ENCODE measurements around the gene RELT. TPM values are rescaled to one million over a fixed set of nuclear protein-coding genes. Genes with fewer than 3 reads are reported as not detected.

RELT gene
- total and polyA plus RNA-seq, 2 donors, result 2.6 to 2.7 TPM

DNA sequence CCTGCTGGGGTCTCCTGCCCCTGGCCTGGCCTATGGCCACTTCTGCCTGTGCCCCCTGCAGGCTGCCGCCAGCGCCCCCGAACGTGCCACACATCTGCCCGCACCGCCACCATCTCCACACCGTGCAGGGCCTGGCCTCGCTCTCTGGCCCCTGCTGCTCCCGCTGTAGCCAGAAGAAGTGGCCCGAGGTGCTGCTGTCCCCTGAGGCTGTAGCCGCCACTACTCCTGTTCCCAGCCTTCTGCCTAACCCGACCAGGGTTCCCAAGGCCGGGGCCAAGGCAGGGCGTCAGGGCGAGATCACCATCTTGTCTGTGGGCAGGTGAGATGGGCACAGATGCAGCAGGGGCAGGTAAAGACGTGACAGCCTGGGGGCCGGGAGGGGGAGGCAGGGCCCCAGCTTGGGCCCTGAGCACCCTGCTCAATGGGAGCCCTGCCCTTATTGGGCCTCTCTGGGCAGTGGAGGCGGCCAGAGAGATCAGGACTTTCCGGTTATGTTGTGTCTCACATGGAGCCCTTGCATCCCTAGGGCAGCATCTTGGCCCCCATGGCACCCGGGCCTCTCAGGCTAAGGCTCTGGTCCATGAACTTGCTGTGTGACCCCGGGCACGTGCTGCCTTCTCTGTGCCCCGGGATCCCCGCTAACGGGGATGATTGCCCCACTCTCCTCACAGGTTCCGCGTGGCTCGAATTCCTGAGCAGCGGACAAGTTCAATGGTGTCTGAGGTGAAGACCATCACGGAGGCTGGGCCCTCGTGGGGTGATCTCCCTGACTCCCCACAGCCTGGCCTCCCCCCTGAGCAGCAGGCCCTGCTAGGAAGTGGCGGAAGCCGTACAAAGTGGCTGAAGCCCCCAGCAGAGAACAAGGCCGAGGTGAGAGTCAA is 18.5 kb downstream of the RELT start:
- Histone ChIP-seq H3K36me3 (ENCODE audit: insufficient read depth) (no peaks in the 10 kb centered on the region), H3K4me3 (ENCODE audit: low read depth, low read length) (no peak overlapping the region), H3K27ac (ENCODE audit: low read depth) (no peak overlapping the region), H3K4me1 (ENCODE audit: insufficient read depth) (no peaks in the 10 kb centered on the region)
- WGBS, result 92% methylated on average over 34 of the region's 34 CpGs
- no peak for DNase-seq (ENCODE audit: extremely low spot score)

DNA sequence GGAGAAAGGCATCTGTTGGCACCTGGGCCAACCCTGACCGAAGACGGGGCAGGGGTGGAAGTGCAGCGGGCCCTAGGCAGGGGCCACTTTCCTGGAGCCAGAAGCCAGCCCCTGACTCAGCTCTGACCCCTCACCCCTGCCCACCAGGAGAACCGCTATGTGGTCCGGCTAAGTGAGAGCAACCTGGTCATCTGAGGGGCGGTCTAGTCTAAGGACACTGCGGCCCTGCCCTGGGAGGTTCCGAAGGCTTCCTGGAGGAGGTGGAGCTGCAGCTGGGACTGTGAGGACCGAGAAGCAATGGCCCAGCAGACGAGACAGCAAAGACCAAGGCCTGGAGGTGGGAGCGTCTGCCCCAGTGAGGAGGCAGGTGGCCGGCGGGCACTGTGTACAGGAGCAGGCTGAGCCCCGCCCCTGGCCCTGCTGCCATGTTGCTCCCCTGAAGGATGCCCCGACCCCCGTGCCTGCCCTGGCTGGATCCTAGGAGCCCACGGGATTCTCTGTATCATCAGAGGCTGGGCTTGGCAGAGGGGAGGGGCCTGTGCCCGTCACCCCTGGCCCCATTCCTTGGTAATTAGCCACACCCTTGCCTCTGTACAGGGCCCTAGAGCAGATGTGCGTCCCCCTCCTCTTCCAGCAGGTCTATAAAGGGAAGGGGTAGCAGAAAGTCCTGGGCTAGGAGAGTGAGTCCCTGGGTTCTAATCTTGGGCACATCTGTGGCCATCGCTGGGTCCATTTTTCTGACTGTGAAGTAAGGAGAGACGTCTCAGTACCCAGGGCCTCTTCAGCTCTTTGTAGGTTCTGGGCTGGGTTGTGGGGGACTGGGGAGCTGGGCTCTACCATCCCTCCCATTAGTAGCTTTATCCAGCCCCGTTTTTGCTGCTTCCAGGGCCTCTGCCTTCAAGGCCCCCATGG is 19.4 kb downstream of the RELT start:
- no peak for DNase-seq (ENCODE audit: extremely low spot score)
- Histone ChIP-seq H3K36me3 (ENCODE audit: insufficient read depth) (no peaks in the 10 kb centered on the region), H3K4me1 (ENCODE audit: insufficient read depth) (no peaks in the 10 kb centered on the region), H3K4me3 (ENCODE audit: low read depth, low read length) (no peak overlapping the region), H3K27ac (ENCODE audit: low read depth) (no peak overlapping the region)
- 86% methylated on average over 22 of the region's 22 CpGs for WGBS

DNA sequence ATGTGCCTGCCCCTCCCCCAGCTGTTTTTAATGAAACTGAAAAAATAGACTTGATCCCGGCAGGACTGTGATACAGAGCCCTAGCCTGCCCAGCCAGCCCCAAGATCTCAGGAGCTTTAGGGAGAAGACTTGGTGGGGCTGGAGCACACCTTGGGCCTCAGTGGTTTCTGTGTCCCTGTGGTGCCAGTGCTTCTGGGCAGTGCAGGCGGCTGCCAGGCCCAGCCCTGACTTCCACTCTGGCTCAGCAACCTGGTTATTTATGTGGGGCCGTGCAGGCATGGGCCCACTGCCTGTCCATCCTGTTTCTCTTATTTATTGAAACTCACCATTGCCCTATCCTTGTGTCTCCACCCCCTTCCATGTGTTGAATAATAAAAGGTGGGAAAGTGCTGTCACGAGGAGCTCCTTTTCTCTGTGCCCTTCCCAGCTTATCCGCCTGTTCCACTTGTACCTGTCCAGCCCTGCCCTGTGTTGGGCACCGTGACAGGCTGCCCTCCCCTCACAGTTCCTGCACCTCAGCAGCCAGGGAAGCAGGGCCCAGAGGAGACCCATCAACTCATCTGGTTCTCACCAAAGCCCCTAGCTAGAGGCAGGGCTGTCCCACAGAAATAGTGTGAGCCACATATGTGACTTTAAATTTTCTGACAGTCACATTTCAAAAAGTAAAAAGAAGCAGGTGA is 20.2 kb downstream of the RELT start:
- no peaks in the 10 kb centered on the region for H3K4me1 ChIP-seq (ENCODE audit: insufficient read depth)
- DNase-seq (ENCODE audit: extremely low spot score), result no peak
- H3K27ac ChIP-seq (ENCODE audit: low read depth), result no peak overlapping the region
- H3K36me3 ChIP-seq (ENCODE audit: insufficient read depth), result no peaks in the 10 kb centered on the region
- 77% methylated on average over 6 of the region's 6 CpGs for WGBS
- no peak overlapping the region for H3K4me3 ChIP-seq (ENCODE audit: low read depth, low read length)

DNA sequence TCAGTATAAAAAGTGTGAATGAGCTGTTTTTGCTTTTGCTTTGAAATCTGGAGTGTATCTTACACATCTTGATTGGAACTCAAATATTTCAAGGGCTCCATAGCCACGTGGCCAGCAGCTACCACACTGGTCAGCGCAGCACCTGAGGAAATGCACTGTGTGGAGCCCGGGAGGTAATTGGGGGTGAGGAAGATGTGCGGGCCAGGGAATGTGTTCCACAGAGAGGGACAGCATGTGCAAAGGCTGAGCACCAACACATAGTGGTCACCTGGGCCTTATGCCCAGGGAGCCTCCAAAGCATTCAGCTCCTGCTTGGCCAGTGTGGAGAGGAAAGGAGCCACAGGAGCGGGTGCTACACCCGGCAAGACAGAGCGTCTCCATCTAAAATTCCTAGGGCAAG is 20.8 kb downstream of the RELT start:
- 70% methylated on average over 7 of the region's 7 CpGs for WGBS
- Histone ChIP-seq H3K4me1 (ENCODE audit: insufficient read depth) (no peaks in the 10 kb centered on the region), H3K4me3 (ENCODE audit: low read depth, low read length) (no peak overlapping the region), H3K36me3 (ENCODE audit: insufficient read depth) (no peaks in the 10 kb centered on the region), H3K27ac (ENCODE audit: low read depth) (no peak overlapping the region)
- DNase-seq (ENCODE audit: extremely low spot score), result no peak

DNA sequence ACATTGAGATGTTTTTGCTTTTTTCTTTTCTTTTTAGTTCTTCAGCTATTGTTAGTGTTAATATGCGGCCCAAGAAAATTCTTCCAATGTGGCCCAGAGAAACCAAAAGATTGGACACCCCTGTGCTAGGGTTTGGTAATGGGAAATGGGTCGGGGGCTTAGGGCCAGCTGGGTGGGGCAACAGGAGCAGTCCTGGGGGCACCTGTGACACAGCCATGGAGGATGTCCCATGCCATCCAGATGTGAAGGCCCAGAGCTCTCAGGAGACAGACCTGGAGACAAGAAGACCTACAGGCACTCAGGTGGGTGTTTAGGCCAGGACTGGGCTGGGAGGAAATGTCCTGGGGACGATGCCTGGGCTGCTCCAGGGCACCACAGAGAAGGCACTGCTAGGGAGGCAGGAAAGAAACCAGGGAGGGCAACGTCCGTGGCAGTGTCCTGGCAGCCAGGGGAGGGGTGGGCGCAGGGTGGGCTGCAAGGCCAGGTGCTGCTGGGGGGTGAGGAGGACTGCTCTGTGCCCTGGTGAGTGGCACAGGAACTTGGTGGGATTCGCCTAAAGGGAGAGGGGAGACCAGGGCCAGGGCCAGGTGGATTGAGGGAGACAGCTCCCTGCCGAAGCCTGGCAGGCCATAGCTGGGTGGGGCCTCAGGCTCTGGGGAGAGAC is 21.4 kb downstream of the RELT start:
- no peak overlapping the region for H3K27ac ChIP-seq (ENCODE audit: low read depth)
- no peaks in the 10 kb centered on the region for H3K4me1 ChIP-seq (ENCODE audit: insufficient read depth)
- 84% methylated on average over 8 of the region's 8 CpGs for WGBS
- H3K36me3 ChIP-seq (ENCODE audit: insufficient read depth), result no peaks in the 10 kb centered on the region
- no peak overlapping the region for H3K4me3 ChIP-seq (ENCODE audit: low read depth, low read length)
- no peak for DNase-seq (ENCODE audit: extremely low spot score)

DNA sequence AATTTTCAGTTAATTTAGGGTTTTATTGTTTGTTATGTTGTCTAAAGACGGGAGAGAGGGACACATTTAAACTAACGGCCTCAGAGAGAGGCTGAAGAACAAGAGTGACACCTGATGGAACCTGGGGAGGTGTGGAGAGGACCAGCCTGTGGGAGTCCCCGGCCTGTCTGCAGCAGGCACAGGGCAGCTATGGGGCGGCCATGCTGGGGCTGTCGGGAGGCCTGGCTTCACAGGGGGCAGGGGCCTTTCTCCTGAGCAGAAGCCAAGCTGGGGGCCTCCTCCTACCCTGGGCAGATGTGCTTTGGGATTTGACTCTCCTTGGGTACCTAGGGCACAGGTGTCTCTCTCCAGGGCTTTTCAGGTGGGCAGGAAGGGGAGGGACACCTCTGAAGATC is 21.9 kb downstream of the RELT start:
- H3K4me1 ChIP-seq (ENCODE audit: insufficient read depth), result no peaks in the 10 kb centered on the region
- DNase-seq (ENCODE audit: extremely low spot score), result no peak
- H3K4me3 ChIP-seq (ENCODE audit: low read depth, low read length), result no peak overlapping the region
- H3K36me3 ChIP-seq (ENCODE audit: insufficient read depth), result no peaks in the 10 kb centered on the region
- no peak overlapping the region for H3K27ac ChIP-seq (ENCODE audit: low read depth)
- WGBS, result 72% methylated on average over 5 of the region's 5 CpGs

DNA sequence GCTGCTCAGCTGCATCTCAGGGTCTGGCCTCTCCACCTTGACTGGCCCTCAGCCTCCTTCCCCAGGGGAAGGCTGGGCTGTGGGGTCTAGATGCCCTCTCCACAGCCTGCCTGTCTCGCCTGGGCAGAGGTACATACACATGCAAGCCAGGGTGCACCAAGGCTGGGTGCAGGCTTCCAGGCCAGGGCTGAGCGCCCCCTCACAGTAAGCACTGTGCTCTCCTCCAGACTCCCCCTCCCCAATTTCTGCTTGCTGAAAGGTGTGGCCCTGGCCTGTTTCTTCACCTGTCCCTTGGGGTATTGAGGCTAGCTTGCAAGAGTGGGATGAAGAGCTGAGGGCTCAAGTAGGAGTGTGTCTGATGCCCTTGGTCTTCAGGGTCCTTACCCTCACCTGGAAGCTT is 22.5 kb downstream of the RELT start:
- no peak overlapping the region for H3K4me3 ChIP-seq (ENCODE audit: low read depth, low read length)
- DNase-seq (ENCODE audit: extremely low spot score), result no peak
- no peak overlapping the region for H3K27ac ChIP-seq (ENCODE audit: low read depth)
- no peaks in the 10 kb centered on the region for H3K36me3 ChIP-seq (ENCODE audit: insufficient read depth)
- no peaks in the 10 kb centered on the region for H3K4me1 ChIP-seq (ENCODE audit: insufficient read depth)
- WGBS, result 95% methylated on average over 2 of the region's 2 CpGs

DNA sequence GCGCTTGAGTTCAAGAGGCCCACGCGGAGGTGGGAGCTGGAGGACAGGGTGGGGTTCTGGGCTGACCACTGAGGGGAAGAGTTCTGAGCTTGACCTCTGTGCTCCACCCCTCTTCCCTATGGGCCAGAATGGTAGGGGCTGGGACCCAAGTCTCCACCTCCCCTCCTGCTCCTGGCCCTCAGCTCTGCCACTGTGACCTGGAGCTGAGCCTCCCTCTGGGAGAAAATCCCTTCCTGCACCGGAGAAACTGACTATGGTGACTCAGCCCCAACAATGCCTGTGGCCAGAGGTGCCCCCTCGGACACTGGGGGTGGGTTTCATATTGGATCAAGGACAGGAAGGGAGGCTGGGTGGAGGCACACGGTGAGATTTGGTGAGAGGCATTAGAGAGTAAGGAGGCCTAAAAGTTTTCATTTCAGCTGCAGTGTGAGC is 23.0 kb downstream of the RELT start:
- Histone ChIP-seq H3K36me3 (ENCODE audit: insufficient read depth) (no peaks in the 10 kb centered on the region), H3K27ac (ENCODE audit: low read depth) (no peak overlapping the region), H3K4me3 (ENCODE audit: low read depth, low read length) (no peak overlapping the region), H3K4me1 (ENCODE audit: insufficient read depth) (no peaks in the 10 kb centered on the region)
- no peak for DNase-seq (ENCODE audit: extremely low spot score)
- 63% methylated on average over 6 of the region's 6 CpGs for WGBS

DNA sequence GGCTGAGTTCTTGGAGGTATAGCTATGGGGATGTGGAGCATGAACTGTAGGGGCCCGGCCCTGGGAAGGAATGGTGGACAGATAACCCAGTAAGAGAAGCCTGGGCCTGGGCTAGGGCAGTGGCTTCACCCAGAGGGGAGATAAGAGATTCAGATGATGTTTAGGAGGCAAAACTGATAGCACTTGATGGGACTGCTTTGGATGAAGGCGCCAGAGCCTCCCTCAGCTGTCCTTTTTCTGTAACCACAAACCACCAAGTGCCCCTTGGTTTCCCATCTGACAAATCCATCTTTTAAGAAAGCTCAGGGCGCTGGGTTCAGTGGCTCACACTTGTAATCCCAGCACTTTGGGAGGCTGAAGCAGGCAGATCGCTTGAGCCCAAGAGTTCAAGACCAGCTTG is 23.4 kb downstream of the RELT start:
- H3K27ac ChIP-seq (ENCODE audit: low read depth), result no peak overlapping the region

DNA sequence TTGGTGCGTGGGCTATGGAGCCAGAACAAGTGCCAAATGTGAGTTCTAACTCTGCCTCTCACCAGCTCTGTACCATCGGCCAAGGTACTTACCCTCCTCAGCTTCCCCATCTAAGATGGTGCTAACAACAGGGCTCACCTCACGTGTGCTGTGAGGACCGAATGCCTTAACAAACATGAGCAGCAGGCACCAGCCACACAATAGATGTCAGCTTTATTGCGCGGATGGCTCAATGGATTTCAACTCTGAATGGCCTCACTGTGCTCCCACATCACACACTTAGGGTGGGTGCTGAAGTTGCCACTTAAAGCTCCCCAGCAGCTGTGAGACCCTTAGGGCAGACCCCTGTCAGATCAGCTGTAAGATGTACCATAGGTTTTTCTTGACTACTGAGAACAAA is 24.1 kb downstream of the RELT start:
- H3K27ac ChIP-seq (ENCODE audit: low read depth), result no peak overlapping the region
- no peak for DNase-seq (ENCODE audit: extremely low spot score)
- H3K36me3 ChIP-seq (ENCODE audit: insufficient read depth), result no peaks in the 10 kb centered on the region
- no peak overlapping the region for H3K4me3 ChIP-seq (ENCODE audit: low read depth, low read length)
- H3K4me1 ChIP-seq (ENCODE audit: insufficient read depth), result no peaks in the 10 kb centered on the region
- WGBS, result 88% methylated on average over 6 of the region's 6 CpGs

More for the DNA sequence above, 23.4 kb downstream of the RELT start:
- 92% methylated on average over 4 of the region's 4 CpGs for WGBS
- Histone ChIP-seq H3K4me1 (ENCODE audit: insufficient read depth) (no peaks in the 10 kb centered on the region), H3K36me3 (ENCODE audit: insufficient read depth) (no peaks in the 10 kb centered on the region), H3K4me3 (ENCODE audit: low read depth, low read length) (no peak overlapping the region)
- no peak for DNase-seq (ENCODE audit: extremely low spot score)

DNA sequence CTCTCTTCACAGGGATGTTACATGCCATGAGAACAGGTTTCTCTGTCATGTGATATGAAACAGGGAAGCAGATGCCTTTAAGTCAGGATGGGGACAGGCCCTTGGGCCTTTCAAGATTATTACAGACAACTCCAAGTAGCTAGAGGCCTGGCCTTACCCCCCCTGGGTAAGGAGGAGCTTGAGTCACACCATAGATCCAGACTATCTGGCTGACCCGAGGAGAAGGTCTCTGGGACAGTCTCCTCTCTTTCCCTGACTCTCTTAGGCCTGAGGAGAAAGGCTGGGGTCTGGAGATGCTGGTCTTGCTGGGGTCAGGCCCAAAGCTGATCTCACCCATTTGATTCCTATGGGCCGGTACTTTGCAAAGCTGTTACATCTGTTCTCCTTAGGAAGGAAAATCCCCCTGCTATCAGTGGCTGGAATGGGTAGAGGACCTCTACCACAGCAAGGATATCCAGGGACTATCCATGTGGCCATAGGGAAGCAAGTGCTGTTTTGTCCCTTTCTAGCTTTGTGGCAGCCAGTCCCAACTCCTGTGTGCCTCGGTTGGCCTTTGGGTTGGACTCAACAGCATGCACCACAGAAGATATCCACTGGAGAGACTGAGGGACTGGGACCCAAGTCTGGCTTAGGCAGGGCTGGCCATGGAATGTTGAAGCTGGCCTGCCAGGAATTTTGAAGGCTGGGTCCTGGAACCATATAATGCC is 25.2 kb downstream of the RELT start:
- Histone ChIP-seq H3K27ac (ENCODE audit: low read depth) (no peak overlapping the region), H3K4me3 (ENCODE audit: low read depth, low read length) (no peak overlapping the region), H3K36me3 (ENCODE audit: insufficient read depth) (no peaks in the 10 kb centered on the region), H3K4me1 (ENCODE audit: insufficient read depth) (no peaks in the 10 kb centered on the region)
- DNase-seq (ENCODE audit: extremely low spot score), result no peak
- WGBS, result 78% methylated on average over 3 of the region's 3 CpGs

DNA sequence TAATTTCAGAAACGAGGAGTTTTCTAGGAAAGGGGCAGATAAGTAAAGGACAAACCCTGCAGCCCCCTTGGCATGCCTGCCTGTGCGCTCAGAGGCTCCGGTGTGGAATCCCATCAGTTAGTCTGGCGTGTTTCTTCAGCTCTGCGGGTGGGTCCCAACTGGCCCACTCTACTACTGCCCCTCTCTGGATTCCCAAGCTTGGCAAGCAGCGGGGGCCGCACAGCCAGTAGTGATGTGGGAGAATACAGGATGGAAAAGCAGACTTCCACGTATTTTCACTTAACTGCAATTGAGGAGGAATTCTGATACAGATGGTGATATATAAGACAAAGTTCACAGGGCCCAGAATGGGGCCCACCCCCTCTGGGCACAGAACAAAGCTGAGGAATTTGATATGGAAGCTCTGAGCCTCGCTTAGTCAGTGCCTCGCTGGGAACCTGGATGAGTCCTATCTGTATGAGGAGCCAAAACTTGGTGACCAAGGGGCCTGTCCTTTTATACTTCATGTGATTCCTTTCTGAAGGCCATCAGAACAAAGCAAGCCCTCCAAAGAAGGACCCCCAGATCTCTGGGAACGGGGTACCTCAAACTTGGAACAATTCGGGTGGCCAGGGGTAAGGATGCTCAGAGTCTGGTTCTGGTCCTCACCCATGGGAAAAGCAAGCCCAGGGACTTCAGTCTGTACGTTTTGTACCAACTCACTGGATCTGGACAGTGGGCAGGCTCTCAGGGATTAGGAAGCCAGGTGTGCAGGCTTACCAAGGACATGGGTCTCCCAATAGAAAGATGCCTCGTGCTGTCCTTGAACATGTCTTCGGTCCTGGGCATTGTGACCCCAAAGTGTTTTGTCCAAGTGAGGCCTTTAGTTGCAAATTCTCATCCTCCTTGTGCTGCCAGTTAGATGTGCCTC is 26.0 kb downstream of the RELT start:
- H3K4me3 ChIP-seq (ENCODE audit: low read depth, low read length), result no peak overlapping the region
- 86% methylated on average over 15 of the region's 15 CpGs for WGBS
- H3K36me3 ChIP-seq (ENCODE audit: insufficient read depth), result no peaks in the 10 kb centered on the region
- no peaks in the 10 kb centered on the region for H3K4me1 ChIP-seq (ENCODE audit: insufficient read depth)
- no peak overlapping the region for H3K27ac ChIP-seq (ENCODE audit: low read depth)
- no peak for DNase-seq (ENCODE audit: extremely low spot score)
